Measurements from ENCODE around the gene COTL1.

COTL1 gene

DNA sequence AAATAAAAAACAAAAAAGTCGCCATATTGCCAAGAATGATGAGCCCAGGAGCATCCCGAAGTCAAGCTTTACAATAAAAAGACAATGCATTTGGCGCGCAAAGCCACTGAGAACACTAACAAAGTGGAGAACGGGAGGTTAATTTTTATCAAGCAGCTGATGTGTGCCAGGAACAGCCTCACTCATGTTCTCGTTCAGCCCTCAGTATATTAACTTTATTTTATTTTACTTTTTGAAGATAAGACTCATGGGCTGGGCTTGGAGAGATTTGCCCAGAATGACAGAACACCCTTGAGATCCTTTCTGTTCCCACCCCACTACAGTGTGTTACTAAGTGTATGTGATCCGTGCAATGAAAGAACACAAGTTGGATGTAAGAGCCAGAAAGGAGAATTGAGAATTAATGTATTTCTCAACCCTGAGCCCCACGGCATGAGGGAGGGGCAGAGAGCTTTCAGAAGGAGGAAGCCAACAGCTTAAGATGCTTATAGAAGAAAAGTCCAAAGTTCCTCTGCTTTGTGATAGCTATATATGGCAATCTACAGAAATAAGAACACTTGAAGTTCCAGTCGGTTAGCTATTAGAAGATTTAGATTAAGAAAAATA, 48.4 kb downstream of the COTL1 start:
- DNase-seq (ENCODE audit: low spot score) = no peak
- TF ChIP-seq, protein P1, sequence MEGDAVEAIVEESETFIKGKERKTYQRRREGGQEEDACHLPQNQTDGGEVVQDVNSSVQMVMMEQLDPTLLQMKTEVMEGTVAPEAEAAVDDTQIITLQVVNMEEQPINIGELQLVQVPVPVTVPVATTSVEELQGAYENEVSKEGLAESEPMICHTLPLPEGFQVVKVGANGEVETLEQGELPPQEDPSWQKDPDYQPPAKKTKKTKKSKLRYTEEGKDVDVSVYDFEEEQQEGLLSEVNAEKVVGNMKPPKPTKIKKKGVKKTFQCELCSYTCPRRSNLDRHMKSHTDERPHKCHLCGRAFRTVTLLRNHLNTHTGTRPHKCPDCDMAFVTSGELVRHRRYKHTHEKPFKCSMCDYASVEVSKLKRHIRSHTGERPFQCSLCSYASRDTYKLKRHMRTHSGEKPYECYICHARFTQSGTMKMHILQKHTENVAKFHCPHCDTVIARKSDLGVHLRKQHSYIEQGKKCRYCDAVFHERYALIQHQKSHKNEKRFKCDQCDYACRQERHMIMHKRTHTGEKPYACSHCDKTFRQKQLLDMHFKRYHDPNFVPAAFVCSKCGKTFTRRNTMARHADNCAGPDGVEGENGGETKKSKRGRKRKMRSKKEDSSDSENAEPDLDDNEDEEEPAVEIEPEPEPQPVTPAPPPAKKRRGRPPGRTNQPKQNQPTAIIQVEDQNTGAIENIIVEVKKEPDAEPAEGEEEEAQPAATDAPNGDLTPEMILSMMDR (IDR thresholded peaks at IDR 0.05; ENCODE audit: extremely low read depth, missing control alignments) = no peak

DNA sequence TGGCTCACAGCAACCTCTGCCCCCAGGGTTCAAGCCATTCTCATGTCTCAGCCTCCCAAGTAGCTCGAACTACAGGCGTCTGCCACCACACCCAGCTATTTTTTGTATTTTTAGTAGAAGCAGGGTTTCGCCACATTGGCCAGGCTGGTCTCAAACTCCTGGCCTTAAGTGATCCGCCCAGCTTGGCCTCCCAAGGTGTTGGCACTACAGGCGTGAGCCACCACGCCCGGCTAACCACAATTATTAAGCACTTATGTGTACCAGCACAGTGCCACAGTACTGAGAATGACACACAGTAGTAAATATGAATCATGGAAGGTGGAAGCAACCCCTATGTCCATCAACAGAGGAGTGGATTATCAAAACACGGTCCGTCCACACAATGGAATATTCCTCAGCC, 49.8 kb downstream of the COTL1 start:
- TF ChIP-seq, protein P1 (IDR thresholded peaks at IDR 0.05; ENCODE audit: extremely low read depth, missing control alignments) = no peak
- DNase-seq (ENCODE audit: low spot score) = no peak

DNA sequence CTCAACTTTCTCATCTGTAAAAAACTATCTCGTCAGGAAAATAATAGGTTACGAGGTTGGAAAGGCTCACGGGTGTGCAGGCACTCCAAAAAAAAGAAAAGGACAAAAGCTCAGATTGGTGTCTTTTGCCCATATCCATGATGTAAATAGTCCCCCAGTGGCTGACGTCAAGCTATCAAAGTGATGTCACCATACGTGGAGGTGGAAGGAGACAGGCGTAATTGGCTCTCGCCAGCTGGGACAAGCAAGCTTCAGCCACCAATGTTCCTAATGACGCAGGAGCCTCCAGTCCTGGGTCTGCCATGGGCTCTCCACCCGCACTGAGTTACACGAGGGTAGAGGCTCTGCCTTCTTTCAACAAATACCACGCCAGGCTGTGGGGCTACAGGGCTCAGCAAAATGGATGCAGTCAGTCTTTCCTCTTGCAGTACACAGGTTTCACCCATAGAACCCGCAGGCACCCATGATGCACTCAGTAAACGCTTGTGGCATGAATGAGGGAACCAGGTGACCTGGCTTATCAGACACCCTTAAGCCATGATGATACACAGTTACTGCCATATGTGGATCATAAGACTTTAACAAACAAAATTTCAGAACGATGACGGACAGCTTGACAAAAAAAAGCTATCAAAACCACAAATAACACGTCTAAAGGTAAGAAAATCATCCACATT, 50.5 kb downstream of the COTL1 start:
- no peak for DNase-seq (ENCODE audit: low spot score)
- TF ChIP-seq, protein P1 (IDR thresholded peaks at IDR 0.05; ENCODE audit: extremely low read depth, missing control alignments) = no peak

DNA sequence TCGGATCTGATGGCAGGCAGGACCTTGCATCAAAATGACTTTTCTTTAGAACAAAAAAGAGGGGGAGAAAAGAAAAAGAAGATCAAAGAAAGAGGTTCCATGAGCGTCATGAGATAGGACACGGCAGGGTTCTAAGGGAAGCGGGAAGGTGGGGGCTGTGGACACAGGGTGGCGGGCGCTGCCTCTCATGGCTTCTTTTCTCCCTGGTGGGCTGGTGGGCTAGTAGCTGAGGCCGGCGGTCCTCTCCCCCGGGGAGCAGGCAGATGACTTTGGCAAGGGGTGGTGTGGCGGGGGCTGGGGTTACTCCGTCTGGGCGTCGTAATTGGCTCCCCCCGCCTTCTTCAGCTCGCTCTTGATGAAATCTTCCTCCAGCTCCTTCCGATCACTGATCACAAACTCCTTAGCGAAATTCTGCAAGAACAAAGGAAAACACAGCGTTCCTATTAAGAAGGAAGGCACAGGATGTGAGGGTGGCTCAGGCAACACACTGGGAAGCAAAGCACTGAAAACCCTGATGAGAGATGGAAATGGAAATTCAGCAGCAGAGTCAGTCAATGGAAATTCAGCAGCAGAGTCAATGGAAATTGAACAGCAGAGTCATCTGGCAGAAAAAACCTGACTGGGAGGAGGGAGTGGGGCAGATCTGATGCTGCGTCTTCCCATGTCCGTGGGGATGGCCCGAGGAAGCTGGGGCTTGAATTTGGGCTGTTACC, 51.2 kb downstream of the COTL1 start:
- DNase-seq (ENCODE audit: low spot score) = no peak
- TF ChIP-seq, protein P1 (IDR thresholded peaks at IDR 0.05; ENCODE audit: extremely low read depth, missing control alignments) = no peak

DNA sequence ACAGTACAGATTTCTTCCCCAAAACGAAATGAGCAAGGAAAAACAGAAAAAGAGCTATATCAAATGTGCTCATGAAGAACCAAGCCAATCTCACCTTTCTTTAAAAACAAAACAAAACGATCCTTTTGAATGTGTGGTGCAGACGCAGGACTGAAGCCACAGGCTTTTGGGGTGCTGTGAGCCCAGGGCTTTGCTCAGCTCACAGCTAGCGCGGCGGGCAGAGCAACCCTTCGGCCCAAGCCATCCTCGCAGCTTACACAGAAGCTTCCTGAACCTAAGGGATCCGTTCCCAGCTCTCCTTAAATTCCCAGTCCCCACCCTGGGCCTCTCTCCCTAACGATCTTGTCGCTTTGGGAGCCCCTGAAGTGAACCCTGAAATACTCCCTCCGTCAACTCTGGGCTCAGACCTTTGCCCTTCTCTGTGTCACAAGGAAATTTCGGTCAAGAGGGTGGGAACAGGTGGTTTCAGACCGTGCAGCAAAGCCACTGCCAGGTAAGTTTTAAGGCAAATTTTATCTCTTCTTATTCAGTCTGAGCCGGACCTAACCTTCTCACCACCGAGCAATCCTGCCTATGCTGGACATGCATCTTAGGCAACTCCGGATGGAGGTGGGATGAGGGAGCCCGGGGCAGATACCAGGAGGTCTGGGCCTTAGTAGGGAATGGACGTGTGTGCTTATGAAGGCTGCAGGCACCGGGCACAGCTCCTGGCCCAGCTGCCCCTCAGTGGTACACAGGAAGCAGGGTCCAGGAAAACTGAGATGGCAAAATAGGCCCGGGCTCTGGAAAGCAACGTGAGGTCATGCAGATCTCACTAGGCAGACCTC, 52.0 kb downstream of the COTL1 start:
- no peak for DNase-seq (ENCODE audit: low spot score)
- TF ChIP-seq, protein P1 (IDR thresholded peaks at IDR 0.05; ENCODE audit: extremely low read depth, missing control alignments) = no peak

DNA sequence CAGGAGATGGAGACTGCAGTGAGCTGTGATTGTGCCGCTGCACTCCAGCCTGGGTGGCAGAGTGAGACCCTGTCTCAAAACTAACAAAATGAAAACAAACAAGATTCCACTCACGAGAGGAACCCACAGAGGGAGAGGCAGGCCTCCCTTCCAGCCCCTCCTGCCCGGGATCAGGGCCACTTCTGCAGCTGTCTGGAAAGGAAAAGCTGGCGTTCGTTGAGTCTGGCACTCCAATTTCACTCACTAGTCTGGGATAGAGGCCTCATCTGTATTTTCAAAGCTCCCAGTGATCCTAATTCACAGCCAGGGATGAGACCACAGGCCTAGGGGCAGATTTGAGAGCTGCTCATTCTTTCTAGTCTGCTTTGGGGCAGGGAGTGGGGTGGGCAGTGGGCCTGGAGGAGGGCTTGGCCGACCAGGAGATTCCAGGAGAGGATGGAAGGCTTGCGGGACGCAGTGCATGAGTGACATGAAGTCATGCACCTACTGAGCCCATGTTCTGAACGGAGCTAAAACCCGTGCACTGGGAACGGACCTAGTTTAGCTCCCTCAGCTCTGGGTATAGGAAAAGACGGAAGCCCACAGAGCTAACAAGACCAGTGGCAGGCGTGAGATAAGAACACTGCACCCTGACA, 54.0 kb downstream of the COTL1 start:
- TF ChIP-seq, protein P1 (IDR thresholded peaks at IDR 0.05; ENCODE audit: extremely low read depth, missing control alignments) = no peak
- no peak for DNase-seq (ENCODE audit: low spot score)
